OCI-M1 (cell line): ENCODE measurements around the gene THUMPD3.

Experiments
- DNase-seq: peaks from one replicate; lab custom pipeline; 2025; lab: John Stamatoyannopoulos, UW

Gene THUMPD3

GRCh38 chr3:9397906-9398699, 35.2 kb downstream of the THUMPD3 start:
- DNase-seq: peak; percentile 86

- DNase-seq: peak; percentile 86
Measured at GRCh38 chr3:9398700-9399336, 36.0 kb downstream of the THUMPD3 start.

GRCh38 chr3:9399337-9399703, 36.5 kb downstream of the THUMPD3 start:
- DNase-seq: peak; percentile 68

- DNase-seq: peak; percentile 92
Measured at GRCh38 chr3:9399746-9400145, 36.9 kb downstream of the THUMPD3 start.

- DNase-seq: peak; percentile 58
Measured at GRCh38 chr3:9400616-9401015, 37.8 kb downstream of the THUMPD3 start.

- no peak for DNase-seq
Measured at GRCh38 chr3:9401986-9402385, 39.1 kb downstream of the THUMPD3 start.

GRCh38 chr3:9402410-9403228, 39.8 kb downstream of the THUMPD3 start:
- DNase-seq: peak; percentile 87

- no peak for DNase-seq
Measured at GRCh38 chr3:9403463-9403862, 40.6 kb downstream of the THUMPD3 start.

GRCh38 chr3:9404680-9405079, 41.8 kb downstream of the THUMPD3 start:
- DNase-seq: peak; percentile 34

- no peak for DNase-seq
Measured at GRCh38 chr3:9405756-9406155, 42.9 kb downstream of the THUMPD3 start.

GRCh38 chr3:9406856-9407626, 44.2 kb downstream of the THUMPD3 start:
- no peak for DNase-seq

- DNase-seq: no peak
Measured at GRCh38 chr3:9408061-9408460, 45.2 kb downstream of the THUMPD3 start.

GRCh38 chr3:9408546-9408945, 45.7 kb downstream of the THUMPD3 start:
- no peak for DNase-seq

- DNase-seq: peak; percentile 89
Measured at GRCh38 chr3:9409981-9410854, 47.4 kb downstream of the THUMPD3 start.

- DNase-seq: no peak
Measured at GRCh38 chr3:9411302-9411701, 48.4 kb downstream of the THUMPD3 start.

- DNase-seq: no peak
Measured at GRCh38 chr3:9412293-9412692, 49.4 kb downstream of the THUMPD3 start.

GRCh38 chr3:9414826-9415225, 52.0 kb downstream of the THUMPD3 start:
- DNase-seq: no peak

GRCh38 chr3:9415485-9416138, 52.8 kb downstream of the THUMPD3 start:
- no peak for DNase-seq

- DNase-seq: peak; percentile 32
Measured at GRCh38 chr3:9416139-9416780, 53.4 kb downstream of the THUMPD3 start.
